ENCODE measurements around the gene RASGRP3. TPM values are rescaled to one million over a fixed set of nuclear protein-coding genes. Genes with fewer than 3 reads are reported as not detected.
"Not testable (repeated sequence)": the region's sequence is repeated elsewhere in the genome, so short reads cannot be mapped to it uniquely, and the experiment has no call there.

The RASGRP3 gene, protein sequence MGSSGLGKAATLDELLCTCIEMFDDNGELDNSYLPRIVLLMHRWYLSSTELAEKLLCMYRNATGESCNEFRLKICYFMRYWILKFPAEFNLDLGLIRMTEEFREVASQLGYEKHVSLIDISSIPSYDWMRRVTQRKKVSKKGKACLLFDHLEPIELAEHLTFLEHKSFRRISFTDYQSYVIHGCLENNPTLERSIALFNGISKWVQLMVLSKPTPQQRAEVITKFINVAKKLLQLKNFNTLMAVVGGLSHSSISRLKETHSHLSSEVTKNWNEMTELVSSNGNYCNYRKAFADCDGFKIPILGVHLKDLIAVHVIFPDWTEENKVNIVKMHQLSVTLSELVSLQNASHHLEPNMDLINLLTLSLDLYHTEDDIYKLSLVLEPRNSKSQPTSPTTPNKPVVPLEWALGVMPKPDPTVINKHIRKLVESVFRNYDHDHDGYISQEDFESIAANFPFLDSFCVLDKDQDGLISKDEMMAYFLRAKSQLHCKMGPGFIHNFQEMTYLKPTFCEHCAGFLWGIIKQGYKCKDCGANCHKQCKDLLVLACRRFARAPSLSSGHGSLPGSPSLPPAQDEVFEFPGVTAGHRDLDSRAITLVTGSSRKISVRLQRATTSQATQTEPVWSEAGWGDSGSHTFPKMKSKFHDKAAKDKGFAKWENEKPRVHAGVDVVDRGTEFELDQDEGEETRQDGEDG
- total RNA-seq (2014; rRNA removed; shearing (Covaris generic)) = 30.6 and 41.5 TPM in 2 replicates

DNA sequence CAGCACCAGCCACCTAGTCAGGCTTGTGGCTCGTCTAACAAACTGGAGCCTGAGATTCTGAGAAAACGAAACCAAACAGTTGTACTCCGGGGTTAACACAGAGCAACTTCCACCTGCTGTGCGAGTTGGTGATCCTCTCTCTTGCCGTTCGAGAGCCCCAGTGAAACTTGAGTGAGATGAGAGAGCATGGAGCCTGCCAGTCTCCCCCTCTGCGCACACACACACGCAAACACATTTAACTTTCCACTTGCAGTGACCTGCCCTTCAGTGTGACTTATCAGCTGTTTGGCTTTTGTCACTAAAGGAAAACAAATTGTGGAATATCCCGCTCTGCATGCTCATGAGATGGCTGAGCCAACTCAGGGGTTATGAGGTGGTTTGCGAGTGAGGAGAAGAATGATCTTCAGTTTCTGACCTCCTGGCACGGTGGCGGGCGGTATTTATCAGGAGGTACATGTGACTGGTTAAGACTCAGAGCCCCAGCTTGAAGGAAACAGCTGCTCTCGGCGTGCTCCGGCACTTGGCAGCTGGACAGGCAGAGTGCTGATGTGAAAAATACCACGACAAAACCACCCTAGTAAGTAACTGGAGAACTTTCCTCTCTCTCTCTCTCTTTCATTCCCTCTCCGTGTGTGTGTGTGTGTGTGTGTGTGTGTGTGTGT lies at the start of gene RASGRP3:
Gene RASGRP3, plus strand, starts transcription at position 519 of the 662 bp plus-strand sequence. CDS start 38,488 bp downstream, outside the sequence.
- DNase-seq (ENCODE audit: low spot score) = peak; percentile 85

DNA sequence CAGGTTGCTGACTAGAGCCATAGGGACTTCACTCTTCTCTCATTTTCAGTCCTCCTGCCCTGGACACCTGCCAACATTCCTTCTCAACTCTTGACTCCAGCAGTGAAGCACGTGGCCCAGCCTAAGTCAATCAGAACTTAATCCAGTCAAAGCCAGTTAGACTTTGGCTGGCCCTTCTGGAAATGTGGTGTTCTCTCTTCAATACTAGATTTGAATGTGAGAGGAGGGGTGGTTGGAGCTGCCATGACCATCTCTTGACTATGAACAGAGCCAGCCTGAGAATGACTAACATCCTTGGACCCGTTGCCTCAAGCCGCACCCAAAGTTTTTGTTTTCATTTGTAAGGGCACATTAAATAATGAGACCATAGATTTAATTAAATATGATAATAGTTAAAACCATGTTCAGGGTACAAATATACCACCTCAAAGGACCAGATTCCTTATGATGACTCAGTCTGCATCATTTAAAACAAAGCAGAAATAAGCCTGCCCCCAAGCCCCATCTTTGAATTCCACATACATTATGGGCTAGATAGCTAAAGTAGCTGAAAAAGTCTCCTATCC lies 49.7 kb upstream of the RASGRP3 start:
- peak; percentile 94 for DNase-seq (ENCODE audit: low spot score)

DNA sequence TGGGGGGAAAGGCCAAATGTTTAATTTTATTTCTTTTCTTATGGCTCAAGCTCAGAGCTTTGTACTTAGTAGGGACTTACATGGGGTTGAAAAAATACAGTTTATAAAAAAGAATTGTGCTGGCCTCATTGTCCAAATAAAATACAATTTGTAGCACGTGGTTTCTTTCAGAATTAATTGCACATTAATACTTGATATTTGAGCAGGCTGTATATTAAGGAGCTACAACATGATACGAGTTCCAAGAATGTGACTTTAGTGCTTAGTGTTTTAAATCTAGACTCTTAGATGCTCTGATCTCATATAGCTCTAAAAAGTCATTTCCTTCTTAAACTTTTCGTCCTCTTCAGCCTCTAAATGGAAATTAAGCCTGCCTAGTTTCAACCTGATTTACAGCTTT lies 46.4 kb upstream of the RASGRP3 start:
- no peak for DNase-seq (ENCODE audit: low spot score)

DNA sequence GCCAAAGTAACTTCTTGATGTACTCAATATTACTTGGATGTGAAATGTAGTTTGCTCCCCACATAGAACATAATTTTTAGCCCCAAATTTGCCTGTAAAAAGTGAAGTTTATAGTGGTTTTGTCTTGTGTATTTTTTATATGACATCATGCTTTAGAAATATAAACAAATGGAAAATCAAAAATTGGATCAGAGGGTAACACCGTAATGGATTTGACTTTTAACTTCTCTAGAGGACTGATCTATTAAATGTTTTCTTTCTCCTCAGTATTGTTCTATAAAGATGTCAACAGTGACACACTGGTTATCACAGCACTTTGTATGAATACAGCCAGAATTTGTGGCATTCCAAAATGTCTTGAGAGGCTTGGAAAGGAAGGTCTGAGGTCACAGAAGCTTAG lies 45.6 kb upstream of the RASGRP3 start:
- DNase-seq (ENCODE audit: low spot score) = no peak

DNA sequence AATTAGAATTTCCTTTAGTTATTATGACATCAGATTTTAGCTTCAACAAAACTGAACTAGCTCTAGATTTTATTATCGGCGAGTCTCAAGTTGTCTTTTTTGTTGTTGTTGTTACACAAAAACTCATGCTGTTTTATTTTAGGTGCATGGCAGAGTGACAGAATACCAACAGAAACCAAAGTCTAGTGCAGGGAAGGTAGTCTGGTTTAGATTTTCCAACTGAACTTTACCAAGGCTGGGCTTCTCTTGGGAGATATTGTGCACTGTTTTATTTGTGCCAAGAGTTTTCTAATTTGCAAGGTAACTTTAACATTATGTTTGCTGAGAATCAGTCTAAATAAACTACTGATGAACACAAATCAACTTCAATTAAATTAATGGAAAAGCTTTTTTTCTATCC lies 43.6 kb upstream of the RASGRP3 start:
- DNase-seq (ENCODE audit: low spot score) = no peak

DNA sequence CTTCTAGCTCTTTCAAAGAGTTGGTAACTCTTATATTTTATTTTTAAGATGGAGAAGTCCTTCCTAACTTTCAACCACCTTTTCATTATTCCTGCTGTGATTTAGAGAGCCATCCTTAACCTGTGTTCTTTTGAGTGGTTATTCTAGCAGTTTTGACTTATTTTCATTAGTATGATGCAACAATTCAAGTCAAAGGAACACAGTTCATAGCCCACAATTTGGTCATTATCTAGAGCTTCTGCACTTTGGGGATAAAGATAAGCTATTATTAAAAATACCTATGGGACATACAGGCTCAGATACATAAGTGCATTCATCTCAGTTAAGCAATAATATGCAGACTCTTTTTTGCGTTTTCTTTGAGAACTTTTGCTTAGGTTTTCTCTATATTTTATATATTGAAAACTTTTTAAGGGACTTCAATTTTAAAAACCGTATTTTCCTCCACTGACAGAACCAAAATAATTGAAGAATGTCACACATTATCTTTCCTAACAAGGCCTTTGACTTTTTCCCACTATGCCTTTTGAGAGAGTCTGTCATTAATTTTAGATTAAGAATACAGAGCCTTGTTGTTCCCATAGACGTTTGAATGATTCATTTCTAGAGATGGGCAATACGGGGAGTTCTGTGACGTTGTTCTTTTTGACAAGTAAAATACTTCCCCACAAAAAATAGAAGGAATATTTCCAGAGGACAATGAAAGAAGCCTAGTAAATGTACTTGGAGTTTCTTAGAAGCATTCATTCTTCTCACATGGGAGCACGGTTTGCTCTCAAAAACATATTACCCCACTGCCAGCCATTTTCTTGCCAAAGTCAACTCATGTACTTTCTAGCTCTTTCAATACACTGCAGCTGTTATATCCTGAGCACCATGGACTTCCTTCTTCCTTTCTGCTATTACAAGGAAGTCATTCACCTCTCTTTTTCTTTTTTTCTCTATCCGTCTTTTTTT lies 42.9 kb upstream of the RASGRP3 start:
- DNase-seq (ENCODE audit: low spot score) = no peak

DNA sequence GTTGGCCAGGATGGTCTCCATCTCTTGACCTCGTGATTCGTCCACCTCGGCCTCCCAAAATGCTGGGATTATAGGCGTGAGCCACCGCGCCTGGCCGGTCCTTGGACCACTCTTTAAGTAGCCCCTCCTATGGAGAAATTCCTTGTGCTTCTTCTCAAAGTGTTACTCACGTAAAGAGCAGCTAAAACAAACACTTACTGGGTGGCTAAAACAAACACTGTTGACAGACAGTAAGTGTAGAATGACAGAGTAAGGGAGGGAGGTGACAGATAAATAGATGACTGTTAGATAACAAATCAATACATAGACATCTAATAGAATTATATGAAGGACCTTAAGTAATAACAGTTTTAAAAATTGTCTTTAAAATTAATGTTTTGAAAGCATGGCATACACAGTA lies 40.9 kb upstream of the RASGRP3 start:
- no peak for DNase-seq (ENCODE audit: low spot score)

DNA sequence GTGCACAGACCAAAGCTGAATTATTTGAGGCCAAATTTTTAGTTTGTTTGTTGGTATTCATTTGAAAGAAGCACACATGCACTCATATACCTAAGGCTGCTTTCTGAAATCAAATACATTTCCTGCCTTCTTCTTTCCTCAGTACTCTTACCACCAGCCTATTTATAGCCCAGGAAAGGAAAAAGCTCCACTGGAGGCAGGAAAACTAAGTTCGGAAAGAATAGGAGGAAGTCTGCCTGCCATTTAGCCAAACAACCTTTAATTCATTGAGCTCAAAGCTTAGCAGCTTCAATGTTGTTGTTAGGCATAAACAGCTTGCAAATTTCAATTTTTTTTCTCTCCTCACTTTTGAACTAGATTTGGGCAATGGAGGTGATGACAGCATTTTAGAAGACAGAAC lies 40.4 kb upstream of the RASGRP3 start:
- DNase-seq (ENCODE audit: low spot score) = peak; percentile 63

DNA sequence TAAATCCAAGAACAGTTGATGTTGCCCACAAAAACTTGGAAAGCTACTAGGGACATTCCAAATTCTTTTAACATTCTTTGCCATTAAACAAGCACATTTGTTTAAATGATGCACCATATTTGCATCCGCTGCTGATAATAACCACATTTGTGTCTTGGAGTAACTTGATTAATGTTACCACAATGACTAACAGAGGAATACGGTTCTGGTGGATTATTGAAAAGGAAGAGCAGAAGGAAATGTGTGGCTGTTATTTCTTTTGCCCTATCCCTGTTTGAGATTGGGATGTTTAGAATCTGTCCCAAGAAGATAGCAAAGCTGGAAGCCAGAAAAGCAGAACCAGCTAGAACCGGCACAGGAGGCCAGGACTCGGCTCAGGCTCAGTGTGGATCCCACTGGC lies 39.2 kb upstream of the RASGRP3 start:
- DNase-seq (ENCODE audit: low spot score) = peak; percentile 98

DNA sequence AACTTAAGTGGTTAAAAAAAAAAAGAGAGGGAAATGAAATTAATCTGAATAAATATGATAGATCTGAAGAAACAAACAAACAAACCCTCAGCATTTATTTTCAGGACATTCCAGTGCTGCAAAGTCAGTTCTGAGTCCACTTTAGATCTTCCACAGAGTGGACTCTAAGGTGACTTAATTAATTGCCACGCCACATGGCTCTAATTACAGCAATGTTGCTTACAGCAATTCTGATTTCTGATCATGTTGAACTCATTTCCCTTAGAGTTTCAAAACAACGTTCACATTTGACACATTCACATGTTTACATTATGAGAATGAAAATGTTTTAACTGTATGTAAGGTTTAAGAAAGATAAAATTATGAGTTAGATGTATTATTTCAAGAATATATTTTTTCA lies 38.6 kb upstream of the RASGRP3 start:
- DNase-seq (ENCODE audit: low spot score) = no peak

DNA sequence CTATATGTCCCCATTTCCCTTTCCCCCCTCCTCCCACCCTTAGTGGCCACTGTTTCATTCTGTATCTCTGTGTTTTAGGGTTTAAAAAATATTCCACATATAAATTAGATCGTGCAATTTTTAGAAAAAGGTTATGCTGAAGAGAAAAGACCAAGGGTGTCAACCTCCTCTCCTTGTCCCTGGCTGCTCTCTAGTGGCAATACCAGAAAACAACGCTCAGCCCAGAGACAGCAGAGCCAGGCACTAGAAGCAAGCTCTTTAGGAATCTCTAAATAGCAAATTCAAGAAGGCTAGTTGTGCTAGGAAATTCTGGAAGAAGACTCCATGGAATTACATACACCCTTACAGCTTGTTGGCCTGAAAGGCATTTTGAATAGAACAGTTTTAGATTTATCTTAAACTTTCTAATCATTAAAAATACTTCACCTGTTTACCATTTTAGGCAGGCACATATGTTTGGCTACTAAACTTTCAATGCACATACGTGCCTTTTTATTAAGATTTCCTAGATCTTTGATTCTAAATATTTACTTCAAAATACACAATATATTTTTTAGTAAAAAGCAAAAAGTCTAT lies 35.1 kb upstream of the RASGRP3 start:
- peak; percentile 78 for DNase-seq (ENCODE audit: low spot score)

DNA sequence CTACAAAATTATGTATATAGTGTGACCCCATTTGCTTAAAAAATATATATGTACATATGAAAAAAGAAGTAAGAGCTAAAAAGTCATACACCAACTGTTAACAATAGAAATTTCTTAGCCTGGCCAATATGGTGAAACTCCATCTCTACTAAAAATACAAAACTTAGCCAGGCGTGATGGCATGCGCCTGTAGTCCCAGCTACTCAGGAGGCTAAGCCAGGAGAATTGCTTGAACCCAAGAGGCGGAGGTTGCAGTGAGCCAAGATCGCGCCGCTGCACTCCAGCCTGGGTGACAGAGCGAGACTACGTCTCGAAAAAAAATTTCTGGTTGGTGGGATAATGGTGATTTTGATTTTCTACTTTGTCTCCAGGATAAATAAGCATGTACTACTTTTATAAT lies 34.4 kb upstream of the RASGRP3 start:
- DNase-seq (ENCODE audit: low spot score) = not testable (repeated sequence)

DNA sequence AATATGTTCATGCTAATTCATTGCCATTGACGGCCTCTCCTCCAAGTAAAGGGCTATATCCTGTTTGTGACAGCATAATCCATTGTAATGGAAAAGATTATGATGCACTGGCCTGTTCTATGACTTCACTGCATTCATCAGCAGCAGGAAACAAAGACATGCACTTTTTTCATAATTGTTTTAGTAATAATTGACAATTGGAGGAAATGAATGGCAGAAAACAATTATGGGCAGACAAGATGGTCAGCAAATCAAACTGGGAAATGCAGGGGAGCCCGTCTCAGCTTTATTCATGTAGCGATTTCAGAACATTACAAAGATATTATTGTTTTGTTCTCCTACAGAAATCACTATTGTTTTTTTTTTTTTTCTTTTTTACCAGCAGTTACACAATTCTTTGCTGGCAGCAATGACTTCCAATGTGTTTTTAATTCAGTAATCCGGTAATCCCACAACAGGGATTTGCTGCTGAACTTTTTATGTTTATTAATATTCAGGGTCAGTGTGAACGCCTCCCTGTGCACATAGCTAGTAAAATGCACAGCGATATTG lies 33.8 kb upstream of the RASGRP3 start:
- no peak for DNase-seq (ENCODE audit: low spot score)

DNA sequence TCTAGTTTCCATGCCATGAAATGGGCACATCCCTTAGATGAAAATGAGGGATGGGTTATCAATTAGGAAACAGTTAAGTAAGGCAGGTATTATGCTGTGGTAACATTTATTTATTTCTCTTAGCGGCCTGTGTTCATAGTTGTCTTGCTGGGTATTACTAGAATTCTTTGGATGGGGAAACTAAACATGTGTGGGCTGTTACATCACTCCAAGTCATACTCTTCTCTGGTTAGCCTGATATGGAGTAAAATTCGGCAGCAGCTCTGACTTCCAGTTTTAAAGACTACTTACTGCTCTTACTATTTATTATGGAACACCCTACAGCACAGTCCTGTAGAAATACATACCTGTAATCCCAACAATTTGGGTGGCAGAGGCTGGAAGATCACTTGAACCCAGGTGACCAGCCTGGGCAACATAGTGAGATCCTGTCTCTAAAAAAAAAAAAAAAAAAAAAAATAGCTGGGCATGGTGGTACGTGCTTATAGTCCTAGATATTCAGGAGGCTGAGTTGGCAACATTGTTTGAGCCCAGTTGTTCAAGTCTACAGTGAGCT lies 33.1 kb upstream of the RASGRP3 start:
- DNase-seq (ENCODE audit: low spot score) = no peak

DNA sequence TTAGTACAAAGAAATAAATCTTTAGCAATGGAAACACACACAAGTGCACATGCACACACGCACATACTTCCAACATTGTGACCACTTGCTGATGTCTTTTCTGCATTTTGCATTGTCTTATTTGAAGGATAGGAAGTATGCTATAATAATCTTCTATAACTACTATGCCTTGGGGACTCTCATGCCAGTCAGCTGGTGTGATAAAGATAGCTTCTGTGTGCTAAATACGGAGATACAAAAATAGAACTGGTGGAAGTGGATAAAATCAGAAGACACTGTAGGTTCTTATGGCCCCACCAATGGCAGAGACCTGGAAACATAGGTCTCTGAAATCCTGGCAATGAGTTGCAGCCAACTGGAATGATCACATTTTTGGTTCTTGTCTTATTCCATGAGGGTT lies 31.5 kb upstream of the RASGRP3 start:
- no peak for DNase-seq (ENCODE audit: low spot score)

DNA sequence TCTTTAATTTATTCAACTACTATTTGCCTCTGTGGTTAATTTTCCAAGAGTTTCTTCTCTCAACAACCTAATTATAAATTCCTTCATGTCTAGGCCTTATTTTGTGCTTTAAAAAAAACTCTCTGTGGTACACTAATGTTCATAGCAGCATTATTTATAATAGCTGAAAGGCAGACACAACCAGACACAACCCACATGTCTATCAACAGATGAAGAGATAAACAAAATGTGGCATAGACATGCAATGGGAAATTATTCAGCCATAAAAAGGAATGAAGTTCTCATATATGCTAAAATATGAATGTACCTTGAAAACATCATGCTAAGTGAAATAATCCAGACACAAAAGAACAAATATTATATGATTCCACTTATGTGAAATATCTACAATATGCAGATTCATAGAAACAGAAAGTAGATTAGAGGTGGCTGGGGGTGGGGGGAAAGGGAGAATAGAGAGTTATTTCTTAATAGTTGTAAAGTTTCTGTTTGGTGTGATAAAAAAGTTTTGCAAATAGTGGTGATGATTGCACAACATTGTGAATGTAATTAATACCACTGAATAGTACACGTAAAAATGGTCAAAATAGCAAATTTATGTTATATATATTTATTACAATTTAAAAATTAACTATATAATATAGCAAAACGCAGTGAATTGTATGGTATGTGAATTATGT lies 28.1 kb upstream of the RASGRP3 start:
- no peak for DNase-seq (ENCODE audit: low spot score)

DNA sequence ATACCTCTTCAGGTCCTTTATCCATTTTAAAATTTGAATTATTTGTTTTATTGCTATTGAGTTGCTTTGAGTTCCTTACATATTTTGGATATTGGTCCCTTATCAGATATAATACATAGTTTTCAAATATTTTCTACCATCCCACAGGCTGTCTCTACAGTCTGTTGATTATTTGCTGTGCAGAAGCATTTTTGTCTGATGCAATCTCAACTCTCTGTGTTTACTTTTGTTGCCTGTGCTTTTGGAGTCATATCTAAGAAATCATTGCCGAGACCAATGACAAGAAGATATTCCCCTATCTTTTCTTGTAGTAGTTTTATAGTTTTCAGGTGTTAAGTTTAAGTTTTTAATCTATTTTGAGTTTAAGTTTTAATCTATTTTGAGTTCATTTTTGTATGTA lies 25.2 kb upstream of the RASGRP3 start:
- DNase-seq (ENCODE audit: low spot score) = no peak

DNA sequence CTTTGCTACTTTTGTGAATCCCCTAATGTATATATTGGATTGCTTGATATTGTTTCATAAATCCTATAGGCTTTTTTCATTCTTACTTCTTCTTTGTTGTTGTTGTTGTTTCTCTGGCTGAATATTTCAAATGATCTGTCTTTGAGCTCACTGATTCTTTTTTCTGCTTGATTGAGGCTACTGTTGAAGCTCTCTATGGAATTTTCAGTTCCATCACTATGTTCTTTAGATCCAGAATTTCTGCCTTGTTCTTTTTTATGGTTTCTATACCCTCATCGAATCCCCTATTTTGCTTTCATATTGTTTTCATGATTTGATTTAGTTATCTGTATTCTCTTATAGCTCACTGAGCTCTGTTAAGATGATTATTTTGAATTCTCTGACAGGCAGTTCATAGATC lies 24.6 kb upstream of the RASGRP3 start:
- no peak for DNase-seq (ENCODE audit: low spot score)

DNA sequence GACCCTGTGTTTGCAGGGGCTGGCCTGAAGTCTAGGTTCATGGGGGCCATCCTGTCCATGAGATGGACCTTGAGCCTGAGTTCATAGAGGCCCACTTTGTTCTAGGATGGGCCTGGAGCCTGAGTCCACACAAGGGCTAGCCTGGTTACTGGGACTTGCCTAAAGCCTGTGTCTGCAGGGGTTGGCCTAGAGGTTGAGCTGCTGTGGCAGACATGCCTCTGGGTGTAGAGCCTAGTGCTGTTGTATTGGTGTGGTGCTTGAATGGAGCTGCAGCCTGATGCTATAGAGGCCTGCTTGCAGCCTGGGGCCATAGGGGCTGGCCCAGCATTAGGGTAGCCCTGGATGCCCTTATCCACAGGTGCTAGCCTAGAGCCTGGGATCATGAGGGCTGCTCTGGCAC lies 23.9 kb upstream of the RASGRP3 start:
- DNase-seq (ENCODE audit: low spot score) = no peak

Measured in A172 (cell line).